Measurements from ENCODE around the gene GLI3.

GRCh38 chr7:42016517-42016916, 220.5 kb downstream of the GLI3 start:
- TF ChIP-seq, protein P1, sequence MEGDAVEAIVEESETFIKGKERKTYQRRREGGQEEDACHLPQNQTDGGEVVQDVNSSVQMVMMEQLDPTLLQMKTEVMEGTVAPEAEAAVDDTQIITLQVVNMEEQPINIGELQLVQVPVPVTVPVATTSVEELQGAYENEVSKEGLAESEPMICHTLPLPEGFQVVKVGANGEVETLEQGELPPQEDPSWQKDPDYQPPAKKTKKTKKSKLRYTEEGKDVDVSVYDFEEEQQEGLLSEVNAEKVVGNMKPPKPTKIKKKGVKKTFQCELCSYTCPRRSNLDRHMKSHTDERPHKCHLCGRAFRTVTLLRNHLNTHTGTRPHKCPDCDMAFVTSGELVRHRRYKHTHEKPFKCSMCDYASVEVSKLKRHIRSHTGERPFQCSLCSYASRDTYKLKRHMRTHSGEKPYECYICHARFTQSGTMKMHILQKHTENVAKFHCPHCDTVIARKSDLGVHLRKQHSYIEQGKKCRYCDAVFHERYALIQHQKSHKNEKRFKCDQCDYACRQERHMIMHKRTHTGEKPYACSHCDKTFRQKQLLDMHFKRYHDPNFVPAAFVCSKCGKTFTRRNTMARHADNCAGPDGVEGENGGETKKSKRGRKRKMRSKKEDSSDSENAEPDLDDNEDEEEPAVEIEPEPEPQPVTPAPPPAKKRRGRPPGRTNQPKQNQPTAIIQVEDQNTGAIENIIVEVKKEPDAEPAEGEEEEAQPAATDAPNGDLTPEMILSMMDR (conservative IDR thresholded peaks at IDR 0.05 in 1 of 2, IDR thresholded peaks at IDR 0.05 in 1 of 2; ENCODE audit: extremely low read depth in 1 of 2, insufficient read depth in 1 of 2, low read depth in 1 of 2, low read length in 2 of 2), result no peak
- no peak for TF ChIP-seq EZH2 (IDR thresholded peaks at IDR 0.05; ENCODE audit: borderline replicate concordance, low read length)
